Mucosa of rectum (tissue), 2 donors: Measurements from ENCODE around the gene TBRG4.

Source experiments
- H3K27ac ChIP-seq, 2 donors: one replicate each; pipeline ENCODE4 v1.7.0; 2013; ENCODE audit warnings: inconsistent platforms in 2 of 2, low read depth in 2 of 2, low read length in 2 of 2
- H3K27me3 ChIP-seq, 2 donors: one replicate each; pipeline ENCODE4 v1.7.0; 2013; ENCODE audit warnings: low read length in 2 of 2; ENCODE audit not compliant: control insufficient read depth in 2 of 2, insufficient read depth in 2 of 2
- H3K36me3 ChIP-seq, 2 donors: one replicate each; pipeline ENCODE4 v1.7.0; 2013; ENCODE audit warnings: low read length in 2 of 2; ENCODE audit not compliant: control insufficient read depth in 2 of 2, insufficient read depth in 2 of 2
- H3K4me1 ChIP-seq, 2 donors: one replicate each; pipeline ENCODE4 v1.7.0; 2013; ENCODE audit warnings: low read length in 2 of 2, mild to moderate bottlenecking in 1 of 2; ENCODE audit not compliant: control insufficient read depth in 2 of 2, insufficient read depth in 2 of 2
- H3K4me3 ChIP-seq, 2 donors: one replicate each; pipeline ENCODE4 v1.7.0; 2013; ENCODE audit warnings: low read length in 2 of 2
- H3K9ac ChIP-seq, 2 donors: one replicate each; pipeline ENCODE4 v1.7.0; 2013; ENCODE audit warnings: low read length in 2 of 2, low read depth in 1 of 2, mild to moderate bottlenecking in 1 of 2
- H3K9me3 ChIP-seq, 2 donors: one replicate each; pipeline ENCODE4 v1.7.0; 2013; ENCODE audit warnings: low read length in 2 of 2; ENCODE audit not compliant: control insufficient read depth in 2 of 2
- donor health status: healthy.
- donor health status: Normal muscosa, but diverticular disease.

TBRG4 gene

GRCh38 chr7:45145881-45146280, 34.4 kb upstream of the TBRG4 start:
- Histone ChIP-seq H3K4me1 (no peaks in the 10 kb centered on the region), H3K4me3 (no peak overlapping the region), H3K9ac (no peak overlapping the region), H3K36me3 (no peaks in the 10 kb centered on the region), H3K27ac (no peak overlapping the region), H3K27me3 (peaks cover 0 to 3% of the 10 kb centered on the region in 2 donors), H3K9me3 (no peaks in the 10 kb centered on the region)

DNA sequence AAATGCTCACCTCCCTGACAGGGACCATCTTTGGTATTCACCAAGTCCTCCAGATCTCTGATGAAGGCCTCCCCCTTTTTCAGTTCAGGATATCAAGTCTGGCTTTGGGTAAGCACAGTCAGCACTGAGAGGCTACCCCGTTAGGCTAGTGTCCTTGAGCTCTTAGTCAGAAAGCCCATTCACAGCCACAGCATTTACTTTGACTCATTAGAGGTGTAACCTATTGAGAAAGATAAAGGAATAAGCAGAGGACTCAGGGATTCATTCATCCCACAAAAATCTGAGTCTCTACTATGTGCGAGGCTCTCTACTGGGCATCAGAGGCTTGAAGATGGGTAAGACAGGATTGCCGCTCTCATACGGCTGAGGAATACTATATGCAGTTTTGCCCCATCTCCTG, 32.1 kb upstream of the TBRG4 start:
- no peak overlapping the region for H3K9ac ChIP-seq
- H3K27me3 ChIP-seq = no peaks in the 10 kb centered on the region

DNA sequence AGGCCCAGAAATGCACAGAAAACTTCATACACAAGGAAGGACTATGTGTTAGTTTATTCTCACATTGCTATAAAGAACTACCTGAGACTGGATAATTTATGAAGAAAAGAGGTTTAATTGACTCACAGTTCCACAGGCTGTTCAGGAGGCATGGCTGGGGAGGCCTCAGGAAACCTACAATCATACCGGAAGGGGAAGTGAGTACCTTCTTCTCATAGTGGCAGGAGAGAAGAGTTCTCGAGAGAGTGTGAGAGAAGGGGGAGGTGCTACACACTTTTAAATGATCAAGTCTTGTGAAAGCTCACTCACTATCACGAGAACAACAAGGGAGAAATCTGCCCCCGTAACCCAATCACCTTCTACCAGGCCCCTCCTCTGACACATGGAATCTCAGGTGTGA, 29.3 kb upstream of the TBRG4 start:
- H3K4me3 ChIP-seq = no peak overlapping the region
- H3K4me1 ChIP-seq = no peaks in the 10 kb centered on the region
- H3K9ac ChIP-seq = no peak overlapping the region
- H3K27me3 ChIP-seq = no peaks in the 10 kb centered on the region
- no peaks in the 10 kb centered on the region for H3K9me3 ChIP-seq
- no peak overlapping the region for H3K27ac ChIP-seq
- H3K36me3 ChIP-seq = no peaks in the 10 kb centered on the region

More for the DNA sequence above, 32.1 kb upstream of the TBRG4 start:
- Histone ChIP-seq H3K4me3 (no peak overlapping the region), H3K9me3 (no peaks in the 10 kb centered on the region), H3K36me3 (no peaks in the 10 kb centered on the region), H3K4me1 (no peaks in the 10 kb centered on the region), H3K27ac (no peak overlapping the region)

GRCh38 chr7:45138433-45139267, 27.2 kb upstream of the TBRG4 start:
- Histone ChIP-seq H3K36me3 (no peaks in the 10 kb centered on the region), H3K9me3 (no peaks in the 10 kb centered on the region), H3K27ac (no peak overlapping the region), H3K4me3 (no peak overlapping the region), H3K4me1 (no peaks in the 10 kb centered on the region), H3K9ac (no peak overlapping the region), H3K27me3 (no peaks in the 10 kb centered on the region)

GRCh38 chr7:45136106-45137060, 24.9 kb upstream of the TBRG4 start:
- H3K36me3 ChIP-seq = no peaks in the 10 kb centered on the region
- H3K27ac ChIP-seq = no peak overlapping the region

DNA sequence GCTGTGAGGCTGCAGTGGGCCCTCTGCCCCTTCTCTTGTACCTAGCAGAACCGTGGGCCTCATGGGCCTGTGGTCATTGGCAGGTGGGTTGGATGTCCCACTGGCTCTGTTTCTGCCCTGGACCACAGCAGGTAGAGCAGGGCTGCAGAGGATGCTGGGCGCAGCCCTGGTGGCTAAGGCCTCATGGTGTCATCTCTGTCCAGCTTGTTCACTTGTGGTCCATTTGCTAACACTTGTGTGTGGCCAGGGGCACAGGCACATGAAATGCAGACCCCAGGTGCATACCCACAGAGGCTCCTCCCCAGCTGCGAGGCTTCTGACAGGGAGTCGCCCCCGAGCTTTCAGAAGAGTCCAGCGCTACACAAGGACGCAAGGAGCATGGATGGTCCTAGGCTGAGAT, 22.4 kb upstream of the TBRG4 start:
- Histone ChIP-seq H3K27me3 (no peaks in the 10 kb centered on the region), H3K27ac (no peak overlapping the region), H3K36me3 (no peaks in the 10 kb centered on the region), H3K4me3 (no peak overlapping the region), H3K9me3 (no peaks in the 10 kb centered on the region), H3K9ac (no peak overlapping the region), H3K4me1 (no peaks in the 10 kb centered on the region)

More at GRCh38 chr7:45136106-45137060, 24.9 kb upstream of the TBRG4 start:
- Histone ChIP-seq H3K4me3 (no peak overlapping the region), H3K27me3 (no peaks in the 10 kb centered on the region), H3K4me1 (no peaks in the 10 kb centered on the region), H3K9ac (no peak overlapping the region), H3K9me3 (no peaks in the 10 kb centered on the region)

GRCh38 chr7:45133352-45133751, 21.9 kb upstream of the TBRG4 start:
- Histone ChIP-seq H3K4me1 (no peaks in the 10 kb centered on the region), H3K36me3 (no peaks in the 10 kb centered on the region), H3K9ac (no peak overlapping the region), H3K27ac (no peak overlapping the region), H3K27me3 (no peaks in the 10 kb centered on the region), H3K9me3 (no peaks in the 10 kb centered on the region), H3K4me3 (no peak overlapping the region)

GRCh38 chr7:45132708-45133320, 21.3 kb upstream of the TBRG4 start:
- Histone ChIP-seq H3K9ac (no peak overlapping the region), H3K27ac (no peak overlapping the region), H3K4me1 (no peaks in the 10 kb centered on the region), H3K27me3 (no peaks in the 10 kb centered on the region), H3K36me3 (no peaks in the 10 kb centered on the region), H3K4me3 (no peak overlapping the region), H3K9me3 (no peaks in the 10 kb centered on the region)

GRCh38 chr7:45131891-45132290, 20.4 kb upstream of the TBRG4 start:
- no peak overlapping the region for H3K9ac ChIP-seq
- no peaks in the 10 kb centered on the region for H3K9me3 ChIP-seq

DNA sequence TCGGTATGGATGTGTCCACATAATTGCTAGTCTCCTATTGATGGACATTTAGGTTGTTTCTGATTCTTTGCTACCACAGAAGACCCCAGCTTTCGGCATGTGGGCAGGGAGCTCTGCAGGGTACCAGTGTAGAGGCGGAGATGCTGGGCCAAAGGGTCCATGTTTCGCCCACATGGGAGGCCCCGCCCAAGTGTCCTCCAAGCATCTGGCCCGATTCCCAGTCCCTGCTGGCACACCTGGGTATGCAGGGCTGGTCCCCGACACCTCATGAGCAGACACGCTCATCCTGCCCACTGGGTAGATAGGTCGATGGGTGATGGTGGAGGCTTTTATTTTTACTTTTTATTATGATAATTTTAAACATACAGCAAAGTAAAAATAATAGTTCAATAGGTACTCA, 19.4 kb upstream of the TBRG4 start:
- no peak overlapping the region for H3K9ac ChIP-seq
- H3K9me3 ChIP-seq = no peaks in the 10 kb centered on the region
- H3K36me3 ChIP-seq = no peaks in the 10 kb centered on the region
- no peak overlapping the region for H3K4me3 ChIP-seq
- H3K4me1 ChIP-seq = no peaks in the 10 kb centered on the region
- H3K27ac ChIP-seq = no peak overlapping the region
- H3K27me3 ChIP-seq = no peaks in the 10 kb centered on the region

More at GRCh38 chr7:45131891-45132290, 20.4 kb upstream of the TBRG4 start:
- no peaks in the 10 kb centered on the region for H3K4me1 ChIP-seq
- H3K27ac ChIP-seq = no peak overlapping the region
- H3K27me3 ChIP-seq = no peaks in the 10 kb centered on the region
- H3K4me3 ChIP-seq = no peak overlapping the region
- no peaks in the 10 kb centered on the region for H3K36me3 ChIP-seq
